Stimulated activated CD8-positive, alpha-beta memory T cell treated with anti-CD3 and anti-CD28 coated beads, Interleukin-15, amount 100 ng/mL, for 24 hours (primary cell): ENCODE data around the gene RABGAP1L.
A peak's percentile ranks its signal among the peaks of the same experiment; 100 is the strongest.
"Not testable (repeated sequence)": the region's sequence is repeated elsewhere in the genome, so short reads cannot be mapped to it uniquely, and the experiment has no call there.

Experiments
- DNase-seq: peaks from one replicate; pipeline ENCODE4 v3.0.0-alpha.2; 2020; ENCODE audit warnings: low read depth

Gene RABGAP1L

GRCh38 chr1:174159252-174160108, at the start of gene RABGAP1L:
Gene RABGAP1L (plus strand): TSS chr1:174159520.
- peak; percentile 75 for DNase-seq

- DNase-seq, result no peak
Measured at GRCh38 chr1:174110053-174110452, 49.3 kb upstream of the RABGAP1L start.

DNA sequence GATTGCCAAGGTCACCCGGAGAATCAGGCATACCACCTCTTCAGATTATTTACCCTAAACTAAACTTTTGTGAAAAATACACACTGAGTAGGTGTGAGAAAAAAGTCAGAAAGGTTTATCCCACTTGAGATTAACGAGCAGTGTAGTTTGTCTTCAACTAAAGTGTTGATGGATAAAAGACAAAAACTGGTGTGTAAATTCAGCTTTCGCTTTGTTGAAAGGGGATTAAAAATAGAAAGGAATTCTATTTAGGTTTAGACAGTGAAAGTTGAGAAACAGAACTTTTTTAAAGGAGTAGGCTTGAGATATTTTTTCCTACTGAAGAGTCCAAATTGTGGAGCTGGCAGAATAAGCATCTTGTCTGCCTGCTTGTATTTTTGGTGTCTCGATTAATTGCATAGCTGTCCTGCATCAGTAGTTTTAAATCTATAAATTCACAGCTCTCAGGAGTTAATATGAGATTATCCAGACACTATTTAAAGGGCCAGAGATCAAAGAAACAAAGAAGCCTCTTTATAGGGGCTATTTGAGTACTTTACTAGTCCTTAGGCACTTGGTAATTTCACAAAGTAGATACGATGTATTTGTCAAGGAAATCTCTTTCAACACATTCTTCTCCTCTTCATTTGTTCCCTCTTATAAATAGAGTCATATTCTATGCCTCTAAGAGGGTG, 46.7 kb upstream of the RABGAP1L start:
- no peak for DNase-seq

GRCh38 chr1:174114106-174114505, 45.2 kb upstream of the RABGAP1L start:
- DNase-seq, result no peak

DNA sequence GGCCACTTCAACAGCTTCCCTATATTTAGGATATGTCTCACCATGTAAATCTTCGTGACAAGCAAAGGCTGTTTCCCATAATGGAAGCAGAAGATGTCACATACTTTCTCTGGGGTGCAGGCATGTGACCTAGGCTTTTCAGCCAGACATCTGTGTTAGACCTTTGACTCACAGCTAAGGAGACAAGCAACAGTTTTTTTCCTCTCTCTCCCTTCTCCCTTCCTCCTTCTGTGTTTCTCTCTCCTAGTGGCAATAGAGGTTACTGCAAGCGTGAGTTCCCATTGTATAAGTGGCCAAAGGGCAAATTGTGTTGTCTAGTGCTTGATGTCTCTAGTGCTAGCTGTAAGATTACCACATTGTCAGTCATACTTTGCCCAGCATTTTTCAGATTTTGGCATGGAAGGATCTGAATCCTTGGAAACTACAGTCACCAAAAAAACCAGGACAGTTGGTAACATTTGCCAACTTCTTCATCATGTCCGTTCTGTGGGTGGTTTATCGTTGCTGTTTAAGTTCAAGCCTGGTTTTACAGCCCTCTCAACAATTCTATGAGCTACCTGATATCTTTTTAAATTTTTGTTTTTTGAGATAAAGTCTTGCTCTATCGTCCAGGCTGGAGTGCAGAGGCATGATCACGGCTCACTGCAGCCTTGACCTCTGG, 44.4 kb upstream of the RABGAP1L start:
- DNase-seq, result no peak

GRCh38 chr1:174116042-174116441, 43.3 kb upstream of the RABGAP1L start:
- no peak for DNase-seq

DNA sequence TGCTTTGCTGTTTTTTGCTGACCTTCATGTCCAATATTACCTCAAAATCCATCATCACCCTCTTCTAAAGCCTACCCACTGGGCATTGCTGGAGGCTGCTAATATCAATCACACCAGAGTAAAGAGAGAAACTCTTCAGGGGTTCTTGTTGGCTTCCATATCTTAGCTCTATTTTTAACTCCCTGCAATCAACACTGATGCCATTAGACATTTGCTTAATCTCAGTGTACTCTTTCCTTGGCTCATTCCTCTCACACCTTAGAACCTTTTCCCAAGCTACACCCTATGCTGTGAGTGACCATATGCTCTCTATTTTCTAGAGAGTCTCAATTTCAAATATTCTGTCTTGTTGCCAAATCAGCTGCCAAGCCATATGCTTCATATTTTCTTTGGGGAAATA, 40.6 kb upstream of the RABGAP1L start:
- DNase-seq, result no peak

GRCh38 chr1:174122318-174122717, 37.0 kb upstream of the RABGAP1L start:
- not testable (repeated sequence) for DNase-seq

- no peak for DNase-seq
Measured at GRCh38 chr1:174123843-174124242, 35.5 kb upstream of the RABGAP1L start.

DNA sequence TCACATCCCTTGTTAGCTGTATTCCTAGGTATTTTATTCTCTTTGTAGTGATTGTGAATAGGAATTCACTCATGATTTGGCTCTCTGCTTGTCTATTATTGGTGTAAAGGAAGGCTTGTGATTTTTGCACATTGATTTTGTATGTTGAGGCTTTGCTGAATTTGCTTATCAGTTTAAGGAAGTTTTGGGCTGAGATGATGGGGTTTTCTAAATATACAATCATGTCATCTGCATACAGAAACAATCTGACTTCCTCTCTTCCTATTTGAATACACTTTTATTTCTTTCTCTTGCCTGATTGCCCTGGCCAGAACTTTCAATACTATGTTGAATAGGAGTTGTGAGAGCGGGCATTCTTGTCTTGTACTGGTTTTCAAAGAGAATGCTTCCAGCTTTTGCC, 32.1 kb upstream of the RABGAP1L start:
- DNase-seq, result not testable (repeated sequence)

- no peak for DNase-seq
Measured at GRCh38 chr1:174131032-174131638, 28.2 kb upstream of the RABGAP1L start.

- no peak for DNase-seq
Measured at GRCh38 chr1:174134003-174134659, 25.2 kb upstream of the RABGAP1L start.

DNA sequence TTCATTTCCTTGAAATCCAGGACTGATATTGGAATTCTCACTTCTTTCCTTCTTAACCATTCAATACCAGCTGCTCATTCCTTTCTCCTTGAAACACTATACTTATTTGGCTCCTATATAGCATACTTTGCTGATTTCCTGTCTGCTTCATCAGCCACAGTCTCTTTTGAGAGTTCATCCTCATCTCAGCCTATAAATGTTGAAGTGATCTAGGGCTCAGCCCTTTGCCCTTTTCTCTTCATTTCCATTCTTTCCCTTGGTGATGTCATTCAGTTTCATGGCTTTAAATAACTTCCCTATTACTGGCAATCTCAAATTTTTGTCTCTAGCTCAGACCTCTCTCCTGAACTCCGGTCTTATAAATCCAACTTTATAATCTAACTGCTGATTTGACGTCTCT, 24.1 kb upstream of the RABGAP1L start:
- DNase-seq, result no peak

GRCh38 chr1:174136714-174137113, 22.6 kb upstream of the RABGAP1L start:
- no peak for DNase-seq

DNA sequence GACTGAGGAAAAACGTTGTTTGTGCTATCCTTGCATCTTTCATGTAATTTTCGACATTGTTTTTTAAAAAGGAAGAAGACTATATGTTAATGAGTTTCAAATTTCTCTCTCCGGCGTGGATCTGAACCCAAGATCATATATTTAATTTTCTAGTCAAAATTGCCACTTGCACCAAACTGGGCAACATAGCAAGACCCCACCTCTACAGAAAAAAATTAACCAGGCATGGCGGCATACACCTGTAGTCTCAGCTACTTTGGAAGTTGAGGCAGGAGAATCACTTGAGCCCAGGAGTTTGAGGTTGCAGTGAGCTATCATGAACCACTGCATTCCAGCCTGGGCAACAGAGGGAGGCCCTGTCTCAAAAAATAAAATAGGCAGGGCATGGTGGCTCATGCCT, 16.5 kb upstream of the RABGAP1L start:
- DNase-seq, result no peak

DNA sequence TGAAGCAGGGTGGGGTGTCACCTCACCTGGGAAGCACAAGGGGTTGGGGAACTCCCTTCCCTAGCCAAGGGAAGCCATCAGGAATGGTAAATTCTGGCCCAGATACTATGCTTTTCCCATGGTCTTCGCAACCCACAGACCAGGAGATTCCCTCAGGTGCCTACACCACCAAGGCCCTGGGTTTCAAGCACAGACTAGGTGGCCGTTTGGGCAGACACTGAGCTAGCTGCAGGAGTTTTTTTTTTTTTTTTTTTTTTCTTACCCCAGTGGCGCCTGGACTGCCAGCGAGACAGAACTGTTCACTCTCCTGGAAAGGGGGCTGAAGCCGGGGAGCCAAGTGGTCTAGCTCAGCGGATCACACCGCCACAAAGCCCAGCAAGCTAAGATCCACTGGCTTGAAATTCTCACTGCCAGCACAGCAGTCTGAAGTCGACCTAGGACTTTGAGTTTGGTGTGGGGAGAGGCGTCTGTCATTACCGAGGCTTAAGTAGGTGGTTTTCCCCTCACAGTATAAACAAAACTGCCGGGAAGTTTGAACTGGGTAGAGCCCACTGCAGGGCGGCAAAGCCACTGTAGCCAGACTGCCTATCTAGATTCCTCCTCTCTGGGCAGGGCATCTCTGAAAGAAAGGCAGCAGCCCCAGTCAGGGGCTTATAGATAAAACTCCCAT, 15.5 kb upstream of the RABGAP1L start:
- DNase-seq, result not testable (repeated sequence)

GRCh38 chr1:174144397-174144783, 14.9 kb upstream of the RABGAP1L start:
- not testable (repeated sequence) for DNase-seq

DNA sequence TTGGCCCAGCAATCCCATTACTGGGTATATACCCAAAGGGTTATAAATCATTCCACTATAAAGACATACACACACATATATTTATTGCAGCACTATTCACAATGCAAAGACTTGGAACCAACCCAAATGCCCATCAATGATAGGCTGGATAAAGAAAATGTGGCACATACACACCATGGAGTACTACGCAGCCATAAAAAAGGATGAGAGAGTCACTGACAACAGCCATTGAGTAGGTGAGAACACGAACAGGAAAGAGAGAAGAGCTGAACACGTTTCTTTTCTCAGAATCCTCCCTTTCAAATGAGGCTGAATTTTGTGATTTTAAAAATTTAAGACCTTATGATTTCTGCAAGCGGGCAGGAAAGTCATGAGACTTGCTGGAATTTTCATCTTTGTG, 10.1 kb upstream of the RABGAP1L start:
- DNase-seq, result no peak

DNA sequence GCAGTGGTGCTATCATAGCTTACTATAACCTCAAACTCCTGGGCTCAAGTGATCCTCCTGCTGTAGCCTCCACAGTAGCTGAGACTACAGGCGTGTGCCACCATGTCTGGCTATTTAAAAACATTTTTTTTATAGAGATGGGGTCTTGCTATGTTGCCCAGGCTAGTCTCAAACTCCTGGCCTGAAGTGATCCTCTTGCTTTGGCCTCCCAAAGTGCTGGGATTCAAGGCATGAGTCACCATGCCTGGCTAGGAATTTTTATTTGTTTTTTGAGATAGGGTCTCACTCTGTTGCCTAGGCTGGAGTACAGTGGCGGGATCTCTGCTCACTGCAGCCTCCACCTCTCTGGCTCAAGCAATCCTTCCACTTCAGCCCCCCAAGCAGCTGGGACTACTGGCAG, 8.8 kb upstream of the RABGAP1L start:
- no peak for DNase-seq

DNA sequence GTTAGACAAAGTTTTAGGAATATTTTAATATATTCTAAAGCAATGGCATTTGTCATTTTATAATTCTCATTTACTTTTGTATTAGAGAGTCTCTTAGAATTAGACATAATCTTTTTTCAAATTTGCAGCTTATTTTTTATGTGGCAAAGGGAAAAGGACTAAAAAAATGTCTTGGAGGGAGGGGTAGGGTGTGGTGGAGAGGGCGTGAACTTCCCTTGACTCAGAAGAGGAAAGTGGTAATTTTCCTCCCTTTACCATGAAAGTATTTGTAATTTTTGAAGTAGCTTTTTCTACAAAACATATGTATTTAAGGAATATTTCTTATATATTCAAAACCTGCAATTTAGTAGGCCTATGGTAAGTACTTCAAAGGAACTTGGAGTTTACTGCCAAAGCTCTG, 6.9 kb upstream of the RABGAP1L start:
- no peak for DNase-seq

GRCh38 chr1:174153085-174153824, 6.1 kb upstream of the RABGAP1L start:
- DNase-seq, result no peak
